ENCODE data around the gene CEP350. TPM values are rescaled to one million over a fixed set of nuclear protein-coding genes. Genes with fewer than 3 reads are reported as not detected.
"Not testable (repeated sequence)": the region's sequence is repeated elsewhere in the genome, so short reads cannot be mapped to it uniquely, and the experiment has no call there.

Gene CEP350
- polyA plus RNA-seq, 1 experiment: 5.4 TPM

DNA sequence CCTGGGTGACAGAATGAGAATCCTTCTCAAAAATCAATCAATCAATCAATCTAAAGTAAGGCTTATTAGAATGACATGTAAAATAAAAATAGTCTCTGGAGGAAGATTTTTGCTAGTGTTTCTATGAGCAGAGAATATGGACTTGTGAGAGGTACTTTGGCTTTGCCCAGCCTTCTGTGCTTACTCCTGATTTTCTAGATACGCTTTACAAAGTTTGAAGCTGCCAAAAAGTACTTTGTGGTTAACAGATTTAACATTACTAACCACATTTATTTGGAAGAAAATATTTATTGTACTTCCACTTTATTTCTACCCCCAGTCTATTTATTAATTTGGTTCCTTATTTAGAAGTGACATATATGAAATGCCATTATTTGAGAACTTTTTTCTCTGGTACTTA lies 41.0 kb downstream of the CEP350 start:
- Histone ChIP-seq H3K36me3 (ENCODE audit: control insufficient read depth, insufficient read depth, low read length) (peaks cover under 1% of the 10 kb centered on the region; the same call in 1 of the 2 replicates), H3K27me3 (ENCODE audit: control insufficient read depth, insufficient read depth, low read length) (no peaks in the 10 kb centered on the region), H3K4me3 (ENCODE audit: low read depth, low read length) (no peak overlapping the region)
- ChIA-PET POLR2A (no interaction called here), CTCF (interaction anchor here (1.5 kb wide), 1 partner anchor 34 kb away, joined by 3 read pairs; no protein-coding TSS in a partner anchor)
- no peak for DNase-seq (ENCODE audit: low read depth)
- TF ChIP-seq, protein P1, sequence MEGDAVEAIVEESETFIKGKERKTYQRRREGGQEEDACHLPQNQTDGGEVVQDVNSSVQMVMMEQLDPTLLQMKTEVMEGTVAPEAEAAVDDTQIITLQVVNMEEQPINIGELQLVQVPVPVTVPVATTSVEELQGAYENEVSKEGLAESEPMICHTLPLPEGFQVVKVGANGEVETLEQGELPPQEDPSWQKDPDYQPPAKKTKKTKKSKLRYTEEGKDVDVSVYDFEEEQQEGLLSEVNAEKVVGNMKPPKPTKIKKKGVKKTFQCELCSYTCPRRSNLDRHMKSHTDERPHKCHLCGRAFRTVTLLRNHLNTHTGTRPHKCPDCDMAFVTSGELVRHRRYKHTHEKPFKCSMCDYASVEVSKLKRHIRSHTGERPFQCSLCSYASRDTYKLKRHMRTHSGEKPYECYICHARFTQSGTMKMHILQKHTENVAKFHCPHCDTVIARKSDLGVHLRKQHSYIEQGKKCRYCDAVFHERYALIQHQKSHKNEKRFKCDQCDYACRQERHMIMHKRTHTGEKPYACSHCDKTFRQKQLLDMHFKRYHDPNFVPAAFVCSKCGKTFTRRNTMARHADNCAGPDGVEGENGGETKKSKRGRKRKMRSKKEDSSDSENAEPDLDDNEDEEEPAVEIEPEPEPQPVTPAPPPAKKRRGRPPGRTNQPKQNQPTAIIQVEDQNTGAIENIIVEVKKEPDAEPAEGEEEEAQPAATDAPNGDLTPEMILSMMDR (IDR thresholded peaks at IDR 0.05; ENCODE audit: insufficient read depth, low read depth, low read length): no peak

DNA sequence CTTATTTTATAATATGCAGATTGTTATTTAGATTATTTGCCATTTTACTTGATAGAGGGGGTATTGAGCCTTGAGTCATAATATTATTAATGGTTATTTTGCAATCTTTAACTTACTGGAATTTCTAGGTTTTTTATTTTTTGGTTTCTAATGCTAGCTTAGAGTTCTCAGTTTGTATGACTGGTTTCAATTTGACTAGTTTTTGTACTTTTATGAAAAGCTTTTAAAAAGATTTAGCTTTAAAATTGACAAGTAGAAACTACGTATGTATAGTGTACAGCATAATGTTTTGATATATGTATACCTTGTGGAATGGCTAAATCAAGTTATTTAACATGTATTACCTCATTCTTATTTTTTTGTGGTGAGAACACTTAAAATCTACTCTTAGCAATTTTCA lies 41.5 kb downstream of the CEP350 start:
- H3K36me3 ChIP-seq (ENCODE audit: control insufficient read depth, insufficient read depth, low read length): no peaks in the 10 kb centered on the region; the same call in 1 of the 2 replicates
- CTCF ChIA-PET: interaction anchor here (1.5 kb wide), 1 partner anchor 33 kb away, joined by 3 read pairs; no protein-coding TSS in a partner anchor
- POLR2A ChIA-PET: interaction anchor here (0.6 kb wide), 1 partner anchor 33 kb away, joined by 4 read pairs; no protein-coding TSS in a partner anchor
- no peaks in the 10 kb centered on the region for H3K27me3 ChIP-seq (ENCODE audit: control insufficient read depth, insufficient read depth, low read length)
- TF ChIP-seq, protein P1 (IDR thresholded peaks at IDR 0.05; ENCODE audit: insufficient read depth, low read depth, low read length): no peak
- H3K4me3 ChIP-seq (ENCODE audit: low read depth, low read length): no peak overlapping the region
- DNase-seq (ENCODE audit: low read depth): no peak

DNA sequence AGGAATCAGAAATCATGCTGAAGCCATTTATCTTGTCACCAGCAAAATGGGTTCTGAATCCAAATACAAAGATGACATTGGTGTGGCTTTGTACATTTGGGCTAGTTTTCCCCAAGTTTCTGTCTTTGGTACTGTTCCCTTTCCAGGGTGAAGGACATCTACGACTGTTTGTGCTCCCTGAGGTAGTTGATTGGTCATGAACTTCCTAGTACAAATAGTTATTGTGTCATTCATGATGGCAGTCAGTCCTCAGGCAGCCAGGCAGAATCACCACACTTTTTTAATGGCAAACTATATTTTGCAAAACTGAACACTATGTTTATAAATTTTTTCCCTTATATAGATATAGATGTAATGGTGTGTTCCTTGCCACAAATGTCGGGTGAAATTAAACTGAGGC lies 46.0 kb downstream of the CEP350 start:
- CTCF ChIA-PET: no interaction called here
- no peaks in the 10 kb centered on the region for H3K27me3 ChIP-seq (ENCODE audit: control insufficient read depth, insufficient read depth, low read length)
- TF ChIP-seq, protein P1 (IDR thresholded peaks at IDR 0.05; ENCODE audit: insufficient read depth, low read depth, low read length): no peak
- no peak overlapping the region for H3K4me3 ChIP-seq (ENCODE audit: low read depth, low read length)
- H3K36me3 ChIP-seq (ENCODE audit: control insufficient read depth, insufficient read depth, low read length): no peaks in the 10 kb centered on the region
- DNase-seq (ENCODE audit: low read depth): no peak
- POLR2A ChIA-PET: no interaction called here

DNA sequence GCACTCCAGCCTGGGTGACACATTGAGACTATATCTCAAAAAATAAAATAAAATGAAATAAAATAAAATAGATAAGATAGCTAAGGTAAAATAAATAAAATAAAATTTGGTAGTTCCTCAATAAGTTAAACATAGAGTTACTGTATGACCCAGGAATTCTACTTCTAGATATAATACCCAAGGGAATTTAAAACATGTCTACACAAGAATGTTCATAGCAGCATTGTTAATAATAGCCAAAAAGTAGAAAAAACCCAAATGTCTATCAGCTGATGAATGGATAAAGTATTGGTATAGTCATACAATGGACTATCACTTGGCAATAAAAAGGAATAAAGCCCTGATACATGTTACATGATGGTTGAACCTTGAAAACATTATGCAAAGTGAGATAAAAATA lies 47.8 kb downstream of the CEP350 start:
- no peak overlapping the region for H3K4me3 ChIP-seq (ENCODE audit: low read depth, low read length)
- ChIA-PET CTCF (no interaction called here), POLR2A (no interaction called here)
- TF ChIP-seq, protein P1 (IDR thresholded peaks at IDR 0.05; ENCODE audit: insufficient read depth, low read depth, low read length): no peak
- H3K27me3 ChIP-seq (ENCODE audit: control insufficient read depth, insufficient read depth, low read length): no peaks in the 10 kb centered on the region
- no peak for DNase-seq (ENCODE audit: low read depth)
- H3K36me3 ChIP-seq (ENCODE audit: control insufficient read depth, insufficient read depth, low read length): no peaks in the 10 kb centered on the region

DNA sequence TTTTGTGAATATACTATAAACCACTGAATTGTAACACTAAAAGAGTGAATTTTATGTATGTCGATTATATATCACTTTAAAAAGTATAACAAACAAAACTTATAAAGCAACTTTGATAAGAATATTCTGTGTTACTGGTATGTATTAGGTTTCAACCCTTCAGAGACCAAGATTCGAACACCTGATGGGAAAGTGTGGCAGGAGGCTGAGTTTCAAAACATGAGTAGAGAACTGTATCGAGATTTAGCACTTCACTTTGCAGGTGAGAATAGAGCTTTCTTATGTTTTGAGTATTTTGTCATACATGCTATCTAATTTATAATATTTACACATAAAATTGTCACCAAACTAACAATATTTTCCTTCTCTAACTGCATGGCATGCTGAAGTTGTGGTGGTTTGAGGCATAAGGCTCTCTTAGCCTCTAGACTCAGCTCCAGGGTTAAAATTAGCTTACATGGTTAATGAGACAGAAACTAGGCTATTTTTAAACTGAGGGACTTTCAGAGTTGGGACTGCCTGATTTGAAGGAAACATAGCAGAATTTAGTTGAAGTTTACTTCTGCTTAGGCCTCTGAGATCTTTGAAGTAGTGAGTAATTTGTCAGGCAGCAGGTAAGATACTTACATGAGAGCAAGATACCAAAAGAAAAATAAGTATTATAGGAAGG lies 48.6 kb downstream of the CEP350 start:
- CTCF ChIA-PET: no interaction called here
- POLR2A ChIA-PET: no interaction called here
- no peak for DNase-seq (ENCODE audit: low read depth)

DNA sequence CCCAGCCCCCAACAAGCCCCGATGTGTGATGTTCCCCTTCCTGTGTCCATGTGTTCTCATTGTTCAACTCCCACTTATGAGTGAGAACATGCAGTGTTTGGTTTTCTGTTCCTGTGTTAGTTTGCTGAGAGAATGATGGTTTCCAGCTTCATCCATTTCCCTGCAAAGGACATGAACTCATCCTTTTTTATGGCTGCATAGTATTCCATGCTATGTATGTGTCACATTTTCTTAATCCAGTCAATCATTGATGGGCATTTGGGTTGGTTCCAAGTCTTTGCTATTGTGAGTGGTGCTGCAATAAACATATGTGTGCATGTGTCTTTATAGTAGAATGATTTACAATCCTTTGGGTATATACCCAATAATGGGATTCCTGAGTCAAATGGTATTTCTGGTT lies 52.2 kb downstream of the CEP350 start:
- DNase-seq (ENCODE audit: low read depth); CTCF ChIA-PET; H3K36me3 ChIP-seq (ENCODE audit: control insufficient read depth, insufficient read depth, low read length); POLR2A ChIA-PET; H3K4me3 ChIP-seq (ENCODE audit: low read depth, low read length); H3K27me3 ChIP-seq (ENCODE audit: control insufficient read depth, insufficient read depth, low read length): not testable (repeated sequence)

More for the DNA sequence above, 48.6 kb downstream of the CEP350 start:
- H3K4me3 ChIP-seq (ENCODE audit: low read depth, low read length): no peak overlapping the region
- TF ChIP-seq, protein P1 (IDR thresholded peaks at IDR 0.05; ENCODE audit: insufficient read depth, low read depth, low read length): no peak
- no peaks in the 10 kb centered on the region for H3K36me3 ChIP-seq (ENCODE audit: control insufficient read depth, insufficient read depth, low read length)
- no peaks in the 10 kb centered on the region for H3K27me3 ChIP-seq (ENCODE audit: control insufficient read depth, insufficient read depth, low read length)

Data from BJ (cell line).